Measurements from ENCODE around the gene NAALADL2.

NAALADL2 gene

GRCh38 chr3:175704366-175705055, 845.4 kb downstream of the NAALADL2 start:
- DNase-seq (ENCODE audit: low read depth) = peak; percentile 56
- TF ChIP-seq CTCF (IDR thresholded peaks at IDR 0.05; ENCODE audit: insufficient read depth, low read depth, low read length, missing control alignments) = no peak
- H3K4me3 ChIP-seq (ENCODE audit: low read depth, low read length) = no peak overlapping the region

GRCh38 chr3:175713268-175713667, 854.1 kb downstream of the NAALADL2 start:
- no peak overlapping the region for H3K4me3 ChIP-seq (ENCODE audit: low read depth, low read length)
- no peak for TF ChIP-seq CTCF (IDR thresholded peaks at IDR 0.05; ENCODE audit: insufficient read depth, low read depth, low read length, missing control alignments)
- no peak for DNase-seq (ENCODE audit: low read depth)

GRCh38 chr3:175716446-175716845, 857.3 kb downstream of the NAALADL2 start:
- no peak for TF ChIP-seq CTCF (IDR thresholded peaks at IDR 0.05; ENCODE audit: insufficient read depth, low read depth, low read length, missing control alignments)
- DNase-seq (ENCODE audit: low read depth) = no peak
- no peak overlapping the region for H3K4me3 ChIP-seq (ENCODE audit: low read depth, low read length)

GRCh38 chr3:175726228-175726627, 867.1 kb downstream of the NAALADL2 start:
- TF ChIP-seq CTCF (IDR thresholded peaks at IDR 0.05; ENCODE audit: insufficient read depth, low read depth, low read length, missing control alignments) = no peak
- H3K4me3 ChIP-seq (ENCODE audit: low read depth, low read length) = no peak overlapping the region
- DNase-seq (ENCODE audit: low read depth) = no peak

- no peak for TF ChIP-seq CTCF (IDR thresholded peaks at IDR 0.05; ENCODE audit: insufficient read depth, low read depth, low read length, missing control alignments)
- no peak for DNase-seq (ENCODE audit: low read depth)
These were observed 869.4 kb downstream of the NAALADL2 start for GRCh38 chr3:175728566-175728965.

GRCh38 chr3:175729466-175729865, 870.3 kb downstream of the NAALADL2 start:
- no peak for TF ChIP-seq CTCF (IDR thresholded peaks at IDR 0.05; ENCODE audit: insufficient read depth, low read depth, low read length, missing control alignments)
- H3K4me3 ChIP-seq (ENCODE audit: low read depth, low read length) = no peak overlapping the region
- DNase-seq (ENCODE audit: low read depth) = no peak

More at GRCh38 chr3:175728566-175728965, 869.4 kb downstream of the NAALADL2 start:
- H3K4me3 ChIP-seq (ENCODE audit: low read depth, low read length) = no peak overlapping the region

GRCh38 chr3:175731543-175731942, 872.4 kb downstream of the NAALADL2 start:
- no peak overlapping the region for H3K4me3 ChIP-seq (ENCODE audit: low read depth, low read length)
- no peak for DNase-seq (ENCODE audit: low read depth)
- TF ChIP-seq CTCF (IDR thresholded peaks at IDR 0.05; ENCODE audit: insufficient read depth, low read depth, low read length, missing control alignments) = no peak

Data from GM12865 (cell line).